Measurements from ENCODE around the gene FKBP15. TPM values are rescaled to one million over a fixed set of nuclear protein-coding genes. Genes with fewer than 3 reads are reported as not detected.

FKBP15 gene
- total RNA-seq, 3 donors from 2014 or later: 26.6 to 30.9 (median 26.8) TPM

DNA sequence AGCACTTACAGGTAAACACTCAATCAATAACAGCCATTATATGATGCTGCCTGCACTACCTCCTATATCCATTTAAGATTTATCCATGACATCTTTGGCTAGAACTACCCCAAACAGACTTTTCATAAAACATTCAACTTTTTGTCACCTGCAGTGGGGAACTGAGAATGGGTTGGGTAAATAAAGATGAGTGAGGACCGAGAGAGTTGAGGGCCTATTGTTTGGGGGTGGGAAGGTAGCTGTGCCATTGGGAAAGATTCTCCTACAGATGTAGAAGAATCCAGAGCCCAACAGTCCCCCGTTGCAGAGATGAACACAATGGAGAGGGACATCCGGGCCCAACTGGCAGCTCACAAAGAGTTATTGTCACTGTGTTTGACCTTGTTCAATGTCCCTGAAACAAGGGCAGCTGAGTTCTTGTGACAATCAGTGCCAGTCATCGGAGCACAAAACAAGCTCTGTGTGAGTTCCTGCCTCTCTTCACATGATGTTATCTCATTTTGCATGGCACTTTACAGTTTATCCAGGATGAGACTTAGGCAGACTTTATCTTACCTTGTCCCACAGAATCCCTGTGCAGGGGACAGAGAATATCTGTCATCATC, 81.8 kb downstream of the FKBP15 start:
- intact Hi-C loops (cut with DNase I, micrococcal nuclease): no loop called here
- H3K4me1 ChIP-seq (ENCODE audit: low read depth): no peaks in the 10 kb centered on the region
- H3K36me3 ChIP-seq (ENCODE audit: low read depth): no peaks in the 10 kb centered on the region
- DNase-seq: no peak
- no peak overlapping the region for H3K4me3 ChIP-seq
- H3K9me3 ChIP-seq: no peaks in the 10 kb centered on the region
- no peak for TF ChIP-seq CTCF (IDR thresholded peaks at IDR 0.05)
- ATAC-seq: no peak

DNA sequence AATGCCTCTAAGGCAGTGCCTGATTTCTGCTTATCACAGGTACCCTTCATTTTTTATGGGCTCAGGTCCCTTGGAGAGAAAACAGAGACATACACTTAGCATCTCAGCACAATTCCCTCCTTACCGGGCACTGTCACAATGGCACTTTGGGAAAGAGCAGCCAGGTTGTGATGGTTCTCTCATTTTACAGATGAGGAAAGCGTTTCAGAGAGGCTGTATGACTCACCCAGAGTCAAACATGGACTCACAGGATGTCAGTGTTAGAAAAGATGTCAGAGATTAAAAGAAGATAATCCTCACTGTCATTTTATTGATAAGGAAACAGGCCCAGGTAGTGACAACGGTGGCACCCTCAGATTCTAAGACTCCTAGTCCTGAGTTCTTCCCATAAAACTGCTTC, 82.3 kb downstream of the FKBP15 start:
- Histone ChIP-seq H3K9me3 (no peaks in the 10 kb centered on the region), H3K4me3 (no peak overlapping the region), H3K4me1 (ENCODE audit: low read depth) (no peaks in the 10 kb centered on the region), H3K36me3 (ENCODE audit: low read depth) (no peaks in the 10 kb centered on the region)
- ATAC-seq: no peak
- intact Hi-C loops (cut with DNase I, micrococcal nuclease): no loop called here
- TF ChIP-seq CTCF (IDR thresholded peaks at IDR 0.05): no peak
- no peak for DNase-seq

DNA sequence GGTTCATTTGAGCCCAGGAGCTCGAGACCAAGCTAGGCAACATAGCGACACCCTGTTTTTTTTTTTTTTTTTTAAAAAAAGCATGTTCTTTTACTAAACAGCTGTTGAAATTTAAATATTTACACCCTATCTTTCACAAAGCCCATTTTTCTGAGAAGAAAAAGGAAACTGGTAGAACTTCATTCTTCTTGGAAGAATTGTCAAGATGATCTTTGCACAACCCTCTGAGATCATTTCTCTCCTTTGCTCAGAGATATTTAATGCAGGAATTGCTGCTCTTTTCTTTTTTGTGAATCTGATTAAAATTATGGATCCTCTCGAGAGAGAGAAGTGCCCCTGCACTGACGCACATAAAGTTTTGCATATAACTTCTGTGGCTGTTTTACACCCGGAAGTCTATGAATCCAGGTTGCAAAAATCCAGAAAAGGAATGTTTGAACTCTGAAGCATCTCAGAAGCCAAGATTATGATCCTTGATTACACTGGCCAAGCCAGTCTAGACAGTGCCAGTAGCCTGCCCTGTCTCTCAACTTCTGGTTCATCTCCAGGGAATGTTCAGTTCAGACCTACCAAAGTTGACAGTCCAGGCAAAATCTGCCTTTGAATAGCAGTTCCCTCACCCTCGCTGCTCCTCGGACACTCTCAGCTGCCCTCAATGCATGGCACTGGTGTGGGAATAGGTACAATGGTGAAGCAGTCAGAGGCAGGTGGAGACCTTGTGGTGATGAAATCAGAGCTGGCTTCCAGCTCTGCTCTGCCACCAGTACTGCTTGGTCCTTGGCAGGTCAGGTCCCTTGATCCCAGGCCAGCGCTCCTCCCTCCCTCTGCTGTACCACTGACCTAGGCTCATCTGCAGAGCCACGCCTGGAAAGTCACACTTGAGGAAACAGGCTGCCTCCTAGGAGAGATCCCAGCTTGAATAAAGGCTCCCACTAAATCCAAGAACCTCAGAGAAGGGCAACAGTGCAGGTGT, 83.6 kb downstream of the FKBP15 start:
- H3K36me3 ChIP-seq (ENCODE audit: low read depth): no peaks in the 10 kb centered on the region
- DNase-seq (no peak), ATAC-seq (no peak)
- no peaks in the 10 kb centered on the region for H3K9me3 ChIP-seq
- no peak overlapping the region for H3K4me3 ChIP-seq
- intact Hi-C loops (cut with DNase I, micrococcal nuclease): no loop called here
- TF ChIP-seq CTCF (IDR thresholded peaks at IDR 0.05): no peak
- H3K4me1 ChIP-seq (ENCODE audit: low read depth): no peaks in the 10 kb centered on the region

GRCh38 chr9:113131689-113132151, 89.4 kb downstream of the FKBP15 start:
- Histone ChIP-seq H3K4me3 (no peak overlapping the region), H3K4me1 (ENCODE audit: low read depth) (no peaks in the 10 kb centered on the region), H3K9me3 (no peaks in the 10 kb centered on the region), H3K36me3 (ENCODE audit: low read depth) (no peaks in the 10 kb centered on the region)
- ATAC-seq (no peak), DNase-seq (no peak)
- intact Hi-C loops (cut with DNase I, micrococcal nuclease): no loop called here
- TF ChIP-seq CTCF (IDR thresholded peaks at IDR 0.05): no peak

DNA sequence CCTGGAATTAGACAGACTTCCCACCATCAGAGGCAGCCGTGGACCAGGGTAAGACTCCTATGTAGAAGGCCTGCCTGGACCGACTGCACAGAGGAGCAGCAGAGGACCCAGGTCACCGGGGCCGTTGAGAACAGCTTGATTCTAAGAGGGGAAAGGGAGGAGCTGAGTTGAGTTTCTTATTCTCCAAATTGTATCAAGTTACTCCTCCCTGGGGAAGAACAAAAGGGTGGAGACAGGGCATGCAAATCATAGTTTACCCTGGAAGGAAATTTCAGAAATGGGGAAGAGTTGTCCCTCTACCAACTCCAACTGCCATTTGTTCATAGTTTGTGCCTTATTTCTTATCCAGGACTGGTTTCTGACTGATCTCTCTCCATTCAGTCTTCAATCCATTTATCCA, 91.2 kb downstream of the FKBP15 start:
- H3K9me3 ChIP-seq: no peaks in the 10 kb centered on the region
- ATAC-seq: no peak
- H3K4me1 ChIP-seq (ENCODE audit: low read depth): no peaks in the 10 kb centered on the region
- TF ChIP-seq CTCF (IDR thresholded peaks at IDR 0.05): no peak
- DNase-seq: no peak
- no peak overlapping the region for H3K4me3 ChIP-seq
- no peaks in the 10 kb centered on the region for H3K36me3 ChIP-seq (ENCODE audit: low read depth)
- intact Hi-C loops (cut with DNase I, micrococcal nuclease): no loop called here

All from mucosa of descending colon (tissue), 3 donors.